ENCODE data around the gene OR7C2. TPM values are rescaled to one million over a fixed set of nuclear protein-coding genes. Genes with fewer than 3 reads are reported as not detected.

Gene OR7C2
- total and polyA plus RNA-seq, 2 experiments from 2014 or later = not detected

GRCh38 chr19:14950421-14950820 is 9.1 kb downstream of the OR7C2 start:
- no peak for DNase-seq (ENCODE audit: low read depth in 1 of 2, low spot score in 1 of 2)
- Histone ChIP-seq H3K36me3 (no peaks in the 10 kb centered on the region), H3K4me3 (no peak overlapping the region), H3K9me3 (ENCODE audit: low read depth) (no peaks in the 10 kb centered on the region), H3K27ac (no peak overlapping the region), H3K4me1 (ENCODE audit: low read depth) (no peaks in the 10 kb centered on the region), H3K27me3 (no peaks in the 10 kb centered on the region)
- no peak for TF ChIP-seq CTCF (IDR thresholded peaks at IDR 0.05; ENCODE audit: low read depth, low read length)

- Histone ChIP-seq H3K27ac (no peak overlapping the region), H3K9me3 (ENCODE audit: low read depth) (no peaks in the 10 kb centered on the region), H3K4me3 (no peak overlapping the region), H3K4me1 (ENCODE audit: low read depth) (no peaks in the 10 kb centered on the region), H3K27me3 (no peaks in the 10 kb centered on the region), H3K36me3 (no peaks in the 10 kb centered on the region)
- no peak for TF ChIP-seq CTCF (IDR thresholded peaks at IDR 0.05; ENCODE audit: low read depth, low read length)
- DNase-seq (ENCODE audit: low read depth in 1 of 2, low spot score in 1 of 2) = no peak
Measured at GRCh38 chr19:14952767-14953166, 11.5 kb downstream of the OR7C2 start.

- Histone ChIP-seq H3K27ac (no peak overlapping the region), H3K4me1 (ENCODE audit: low read depth) (no peaks in the 10 kb centered on the region), H3K36me3 (no peaks in the 10 kb centered on the region), H3K9me3 (ENCODE audit: low read depth) (no peaks in the 10 kb centered on the region), H3K27me3 (no peaks in the 10 kb centered on the region), H3K4me3 (no peak overlapping the region)
- no peak for TF ChIP-seq CTCF (IDR thresholded peaks at IDR 0.05; ENCODE audit: low read depth, low read length)
- no peak for DNase-seq (ENCODE audit: low read depth in 1 of 2, low spot score in 1 of 2)
Measured at GRCh38 chr19:14954071-14954655, 12.9 kb downstream of the OR7C2 start.

GRCh38 chr19:14957464-14957863 is 16.2 kb downstream of the OR7C2 start:
- Histone ChIP-seq H3K4me3 (no peak overlapping the region), H3K9me3 (ENCODE audit: low read depth) (no peaks in the 10 kb centered on the region), H3K27ac (no peak overlapping the region), H3K27me3 (no peaks in the 10 kb centered on the region), H3K4me1 (ENCODE audit: low read depth) (no peaks in the 10 kb centered on the region), H3K36me3 (no peaks in the 10 kb centered on the region)
- DNase-seq (ENCODE audit: low read depth in 1 of 2, low spot score in 1 of 2) = no peak
- no peak for TF ChIP-seq CTCF (IDR thresholded peaks at IDR 0.05; ENCODE audit: low read depth, low read length)

GRCh38 chr19:14959263-14959662 is 18.0 kb downstream of the OR7C2 start:
- H3K9me3 ChIP-seq (ENCODE audit: low read depth) = no peaks in the 10 kb centered on the region

More at GRCh38 chr19:14959263-14959662, 18.0 kb downstream of the OR7C2 start:
- no peak for DNase-seq (ENCODE audit: low read depth in 1 of 2, low spot score in 1 of 2)
- Histone ChIP-seq H3K4me1 (ENCODE audit: low read depth) (no peaks in the 10 kb centered on the region), H3K36me3 (no peaks in the 10 kb centered on the region), H3K27ac (no peak overlapping the region), H3K4me3 (no peak overlapping the region), H3K27me3 (no peaks in the 10 kb centered on the region)
- no peak for TF ChIP-seq CTCF (IDR thresholded peaks at IDR 0.05; ENCODE audit: low read depth, low read length)

All from cardiac muscle cell (in vitro differentiated cells and primary cell).